Neural progenitor cell (in vitro differentiated cells): ENCODE data around the gene CPB1.

Experiments used
- CTCF ChIP-seq: fragments of 200-600 bp; sonication (generic); IDR thresholded peaks from 2 replicates; pipeline ENCODE4 v1.5.1; 2017; ENCODE audit warnings: antibody characterized with exemption, mild to moderate bottlenecking
- EZH2 ChIP-seq: fragments of 200-600 bp; sonication (generic); IDR thresholded peaks from 2 replicates; pipeline ENCODE4 v1.6.1; 2017; ENCODE audit warnings: antibody characterized with exemption, mild to moderate bottlenecking, moderate library complexity

DNA sequence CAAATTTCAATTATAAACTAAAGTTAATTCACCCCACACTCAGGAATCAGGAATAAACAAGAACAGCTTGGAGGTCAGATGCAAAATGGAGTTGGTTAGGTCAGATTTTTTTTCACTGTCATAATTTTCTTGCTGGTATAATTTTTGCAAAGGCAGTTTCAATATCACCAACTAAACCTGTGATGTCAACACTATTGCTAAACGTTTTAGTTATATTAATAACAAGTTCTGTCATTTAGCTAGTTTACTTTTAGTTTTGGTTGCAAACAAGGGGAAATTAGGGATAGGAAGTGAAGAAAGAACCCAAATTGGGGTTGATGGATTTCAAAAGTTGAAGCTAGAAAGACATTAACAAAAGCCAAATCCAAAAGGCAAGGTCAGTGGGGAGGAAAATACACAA is 4.6 kb upstream of the CPB1 start:
- TF ChIP-seq EZH2: no peak
- TF ChIP-seq CTCF: no peak
